Stimulated activated CD4-positive, alpha-beta T cell treated with anti-CD3 and anti-CD28 coated beads, Interleukin-1b, Interleukin-23, amount 100 ng/mL, for 1 hour (primary cell): ENCODE measurements around the gene OAS2.

Experiments used
- DNase-seq, 2 donors: peaks; one replicate each; pipeline ENCODE4 v3.0.0-alpha.2; 2020; ENCODE audit warnings: low read depth in 2 of 2

Gene OAS2

DNA sequence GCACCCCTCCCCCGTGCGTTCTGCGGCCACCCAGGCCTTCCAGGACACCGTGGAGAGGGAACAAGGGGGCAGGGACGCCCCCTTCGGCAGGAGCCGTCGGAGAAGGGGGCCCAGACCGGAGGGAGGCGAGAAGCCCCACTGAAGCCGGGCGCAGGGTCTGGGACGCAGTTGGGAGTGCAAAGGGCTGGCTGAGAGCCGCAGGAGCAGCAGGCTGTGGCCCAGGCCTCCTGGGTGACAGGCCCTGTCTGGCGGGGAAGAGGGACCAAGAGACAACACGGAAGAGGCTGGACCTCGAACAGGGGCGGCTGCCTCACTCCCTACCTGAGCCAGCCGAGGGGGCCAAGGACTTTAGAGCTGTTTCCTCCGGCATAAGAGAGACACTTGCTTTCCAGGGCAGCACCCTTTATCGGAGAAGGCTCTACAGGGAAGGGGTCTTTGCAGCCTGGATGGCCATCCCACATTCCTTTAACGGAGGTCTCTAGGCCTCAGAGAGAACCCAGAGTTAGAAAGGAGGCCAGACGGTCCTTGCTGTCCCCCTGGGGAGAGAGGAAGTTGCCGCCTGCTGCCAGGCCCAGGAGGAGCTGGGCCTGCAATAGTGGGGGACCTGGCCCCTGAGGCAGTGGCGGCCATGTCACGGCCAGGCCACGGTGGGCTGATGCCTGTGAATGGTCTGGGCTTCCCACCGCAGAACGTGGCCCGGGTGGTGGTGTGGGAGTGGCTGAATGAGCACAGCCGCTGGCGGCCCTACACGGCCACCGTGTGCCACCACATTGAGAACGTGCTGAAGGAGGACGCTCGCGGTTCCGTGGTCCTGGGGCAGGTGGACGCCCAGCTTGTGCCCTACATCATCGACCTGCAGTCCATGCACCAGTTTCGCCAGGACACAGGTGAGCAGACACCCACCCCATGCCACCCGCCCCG, 79.5 kb downstream of the OAS2 start:
- no peak for DNase-seq

DNA sequence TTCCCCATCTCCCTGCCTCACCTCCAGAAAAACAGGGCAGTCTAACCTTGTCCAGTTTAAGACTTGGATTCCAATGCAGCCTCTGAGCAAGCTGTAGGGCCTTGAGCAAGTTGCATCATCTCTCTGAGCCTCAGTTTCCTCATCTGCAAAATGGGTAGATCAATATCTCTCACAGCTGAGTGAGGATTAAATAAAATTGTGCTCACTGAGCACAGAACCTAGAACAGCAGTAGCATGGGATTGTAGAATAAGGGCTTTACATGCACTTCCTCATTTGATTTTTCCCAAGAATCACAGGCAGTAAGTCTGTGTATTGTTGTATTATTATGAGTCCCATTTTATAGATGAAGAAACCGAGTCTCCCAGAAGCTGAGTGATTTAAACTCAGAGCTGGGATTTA, 80.2 kb downstream of the OAS2 start:
- DNase-seq, result no peak

DNA sequence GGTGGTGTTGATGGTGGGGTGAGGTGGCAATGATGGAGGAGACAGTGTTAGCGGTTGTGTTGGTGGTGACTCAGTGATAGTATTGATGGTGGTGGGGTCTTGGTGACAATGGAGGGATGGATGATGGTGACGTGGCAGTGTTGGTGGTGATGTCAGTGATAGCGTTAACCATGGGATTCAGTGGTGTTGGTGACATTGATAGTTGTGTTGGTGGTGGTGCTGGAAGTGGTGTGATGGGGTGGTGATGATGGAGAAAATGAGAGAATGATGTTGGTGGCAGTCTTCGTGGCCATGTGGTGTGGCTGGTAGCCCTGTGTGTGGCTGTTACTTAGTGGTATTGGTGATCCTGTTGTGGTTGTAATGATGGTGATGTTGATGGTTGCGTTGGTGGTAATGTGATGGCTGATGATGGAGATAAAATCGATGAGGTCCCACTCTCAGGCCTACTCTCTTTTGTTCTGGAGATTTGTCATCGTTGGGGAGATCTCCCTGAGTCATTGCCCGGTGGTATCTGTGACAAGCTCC, 80.8 kb downstream of the OAS2 start:
- DNase-seq, result no peak

DNA sequence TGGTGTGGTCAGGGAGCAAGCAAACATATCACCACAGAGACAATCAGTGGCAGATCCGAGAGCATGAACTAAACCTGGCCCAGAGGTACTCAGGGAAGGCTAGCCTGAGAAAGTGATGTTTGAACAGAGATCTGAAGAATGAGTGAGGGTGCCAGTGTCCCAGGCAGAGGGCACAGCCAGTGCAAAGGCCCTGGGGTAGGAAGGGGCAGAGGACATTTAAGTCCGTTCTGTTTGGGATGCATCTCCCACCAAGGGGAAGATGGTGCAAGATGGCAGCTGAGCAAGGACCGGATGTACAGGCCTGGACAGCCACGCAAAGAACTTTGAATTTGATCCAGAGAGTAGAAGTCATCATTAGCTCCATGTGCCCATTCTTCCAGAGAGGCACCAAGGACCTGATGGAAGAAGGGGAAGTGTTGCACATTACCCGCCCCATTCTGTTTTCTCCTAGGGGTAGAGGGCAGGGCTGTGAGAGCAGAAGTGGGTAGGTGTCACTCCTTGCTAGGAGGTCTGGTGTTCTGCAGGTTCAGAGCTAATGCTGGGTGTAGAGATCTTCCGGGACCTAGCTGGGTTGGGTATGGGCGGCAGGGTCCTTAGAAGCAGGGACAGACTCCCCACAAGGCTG, 82.1 kb downstream of the OAS2 start:
- DNase-seq, result no peak

DNA sequence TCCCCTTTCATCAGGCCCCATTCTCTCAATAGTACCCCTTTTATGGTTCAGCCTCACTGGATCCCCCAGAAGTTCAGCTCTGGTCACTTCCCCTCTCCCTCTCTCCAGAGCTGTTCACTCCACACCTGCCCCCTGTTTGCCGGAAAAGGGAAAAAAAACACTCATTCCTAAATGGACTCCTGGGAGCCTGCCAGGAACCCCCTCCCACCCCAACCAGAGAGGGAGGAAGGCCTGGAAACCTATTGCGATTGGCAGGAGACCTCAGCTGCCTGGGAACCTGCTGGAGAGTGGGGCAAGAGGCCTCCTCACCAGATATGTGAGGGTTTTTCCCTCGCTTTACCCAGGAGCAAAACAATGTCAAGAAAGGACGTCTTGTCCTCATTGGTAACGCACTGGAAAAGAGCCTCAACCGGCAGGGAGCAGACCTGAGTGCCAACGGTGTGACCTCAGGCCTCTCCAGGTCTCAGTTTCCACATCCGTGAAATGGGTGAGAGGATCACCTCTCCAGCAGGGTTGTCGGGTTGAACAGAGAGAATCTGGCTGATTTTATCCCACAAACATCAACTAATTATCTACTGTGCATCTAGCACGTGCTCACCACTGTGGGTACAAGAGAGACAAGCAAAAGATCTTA, 82.9 kb downstream of the OAS2 start:
- DNase-seq, result no peak
